Panc1 (cell line): ENCODE measurements around the gene PCDHGB2.

Experiments
- CTCF ChIP-seq: fragments of 450-650 bp; IDR thresholded peaks from 2 replicates; pipeline ENCODE4 v1.5.1; 2017; ENCODE audit warnings: mild to moderate bottlenecking
- POLR2AphosphoS5 ChIP-seq: IDR thresholded peaks from 2 replicates; pipeline ENCODE4 v1.6.1; 2012; ENCODE audit warnings: mild to moderate bottlenecking, low read depth, low read length, moderate library complexity
- REST ChIP-seq, 2 experiments: IDR thresholded peaks; 2 replicates each; pipeline ENCODE4 v1.6.1; 2011 to 2012; ENCODE audit warnings: low read depth in 2 of 2, control low read depth in 1 of 2, low read length in 1 of 2, mild to moderate bottlenecking in 1 of 2, moderate library complexity in 1 of 2; ENCODE audit not compliant: insufficient read depth in 1 of 2
- SIN3A ChIP-seq: IDR thresholded peaks from 2 replicates; pipeline ENCODE4 v1.6.1; 2012; ENCODE audit warnings: low read depth, mild to moderate bottlenecking, low read length, moderate library complexity, borderline replicate concordance; ENCODE audit not compliant: insufficient read depth

- TF ChIP-seq CTCF (no peak), SIN3A (no peak), REST (IDR thresholded peaks at IDR 0.05; ENCODE audit: insufficient read depth in 1 of 2, low read depth in 2 of 2, low read length in 1 of 2) (no peak), POLR2AphosphoS5 (no peak)
Observed at GRCh38 chr5:141382469-141383294, 22.9 kb downstream of the PCDHGB2 start, which contains the start of gene PCDHGA7.
